ENCODE measurements around the gene RANBP9. TPM values are rescaled to one million over a fixed set of nuclear protein-coding genes. Genes with fewer than 3 reads are reported as not detected.

RANBP9 gene
- polyA plus RNA-seq, 4 donors = 14.1 to 27.1 (median 18.5) TPM

DNA sequence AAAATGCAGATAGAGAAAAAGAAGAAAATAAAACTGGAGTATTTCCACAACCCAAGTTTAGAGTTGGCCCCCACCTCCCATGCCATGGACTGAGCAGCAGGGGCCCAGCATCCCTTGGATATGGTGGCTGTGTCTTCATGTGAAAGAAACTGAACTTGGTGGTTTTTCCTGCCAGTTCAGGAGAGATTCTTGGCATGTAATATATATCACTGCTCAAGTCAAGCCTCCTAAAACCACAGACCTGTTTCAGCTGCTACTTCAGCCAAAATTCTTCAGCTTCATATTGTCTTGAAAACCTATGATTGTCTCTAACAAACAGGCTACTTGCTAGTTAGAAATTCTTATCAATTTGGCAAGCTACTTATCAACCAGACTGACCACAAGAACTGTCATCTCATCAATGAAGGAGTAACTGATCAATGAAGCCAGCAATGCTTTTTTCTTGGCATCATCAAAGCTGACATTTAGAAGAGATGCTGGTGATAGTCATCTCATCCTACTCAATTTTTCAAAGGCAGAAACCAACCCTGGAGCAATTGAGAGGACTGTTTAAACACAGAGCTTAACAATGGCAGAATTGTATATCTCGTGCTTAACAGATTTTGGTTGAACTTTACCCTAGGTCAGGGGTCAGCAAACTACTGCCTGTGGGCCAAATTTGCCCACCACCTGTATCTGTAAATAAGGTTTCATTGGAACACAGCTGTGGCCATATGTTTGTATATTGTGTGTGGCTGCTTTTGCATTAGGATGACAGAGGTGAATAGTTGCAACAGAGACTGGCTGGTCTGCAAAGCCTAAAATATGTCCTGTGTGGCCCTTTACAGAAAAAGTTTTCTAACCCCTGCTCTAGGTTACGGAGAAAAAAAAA is 106.9 kb downstream of the RANBP9 start:
- Histone ChIP-seq H3K36me3 (ENCODE audit: control insufficient read depth in 3 of 3, insufficient read depth in 2 of 3, low read depth in 1 of 3, low read length in 3 of 3) (peaks cover 0 to 13% (median 2%) of the 10 kb centered on the region in 3 donors), H3K9me3 (ENCODE audit: control insufficient read depth in 2 of 2, insufficient read depth in 1 of 2, low read depth in 1 of 2, low read length in 1 of 2) (no peaks in the 10 kb centered on the region), H3K4me3 (ENCODE audit: low read depth in 1 of 3, low read length in 3 of 3) (no peak overlapping the region), H3K27ac (ENCODE audit: low read depth in 1 of 3, low read length in 2 of 3) (no peak overlapping the region), H3K27me3 (ENCODE audit: control insufficient read depth in 3 of 3, insufficient read depth in 3 of 3, low read length in 3 of 3) (no peaks in the 10 kb centered on the region), H3K4me1 (ENCODE audit: control insufficient read depth in 3 of 3, insufficient read depth in 2 of 3, low read depth in 1 of 3, low read length in 2 of 3) (no peaks in the 10 kb centered on the region)
- DNase-seq (no peak), FAIRE-seq (no peak)
- 50 to 77% (median 59%) methylated on average over 2 of the region's 2 CpGs for WGBS, 3 donors

DNA sequence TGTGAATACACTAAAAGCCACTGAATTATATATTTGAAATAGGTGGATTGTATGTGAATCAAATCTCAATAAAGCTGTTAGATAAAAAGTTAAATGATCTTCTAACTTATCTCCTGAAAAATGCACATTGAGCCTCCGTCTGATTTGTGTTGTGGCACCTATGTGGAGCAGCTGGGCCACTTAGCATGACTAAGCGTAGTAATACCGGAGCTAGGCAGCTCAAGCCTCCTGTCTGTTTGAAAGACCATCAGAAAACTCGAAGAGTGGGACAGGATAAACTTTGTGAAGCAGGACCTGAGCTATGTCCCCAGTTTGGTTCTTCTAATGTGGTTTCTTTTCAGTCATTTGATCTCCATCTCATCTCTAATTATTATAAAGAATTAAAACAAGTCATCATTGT is 107.5 kb downstream of the RANBP9 start:
- 83 to 88% (median 86%) methylated on average over 4 of the region's 4 CpGs for WGBS, 3 donors
- H3K4me3 ChIP-seq (ENCODE audit: low read depth in 1 of 3, low read length in 3 of 3) = no peak overlapping the region
- H3K36me3 ChIP-seq (ENCODE audit: control insufficient read depth in 3 of 3, insufficient read depth in 2 of 3, low read depth in 1 of 3, low read length in 3 of 3) = peaks cover 0 to 13% (median 2%) of the 10 kb centered on the region in 3 donors
- H3K27me3 ChIP-seq (ENCODE audit: control insufficient read depth in 3 of 3, insufficient read depth in 3 of 3, low read length in 3 of 3) = no peaks in the 10 kb centered on the region
- DNase-seq (no peak), FAIRE-seq (no peak)
- H3K4me1 ChIP-seq (ENCODE audit: control insufficient read depth in 3 of 3, insufficient read depth in 2 of 3, low read depth in 1 of 3, low read length in 2 of 3) = no peaks in the 10 kb centered on the region
- H3K9me3 ChIP-seq (ENCODE audit: control insufficient read depth in 2 of 2, insufficient read depth in 1 of 2, low read depth in 1 of 2, low read length in 1 of 2) = no peaks in the 10 kb centered on the region
- H3K27ac ChIP-seq (ENCODE audit: low read depth in 1 of 3, low read length in 2 of 3) = no peak overlapping the region

DNA sequence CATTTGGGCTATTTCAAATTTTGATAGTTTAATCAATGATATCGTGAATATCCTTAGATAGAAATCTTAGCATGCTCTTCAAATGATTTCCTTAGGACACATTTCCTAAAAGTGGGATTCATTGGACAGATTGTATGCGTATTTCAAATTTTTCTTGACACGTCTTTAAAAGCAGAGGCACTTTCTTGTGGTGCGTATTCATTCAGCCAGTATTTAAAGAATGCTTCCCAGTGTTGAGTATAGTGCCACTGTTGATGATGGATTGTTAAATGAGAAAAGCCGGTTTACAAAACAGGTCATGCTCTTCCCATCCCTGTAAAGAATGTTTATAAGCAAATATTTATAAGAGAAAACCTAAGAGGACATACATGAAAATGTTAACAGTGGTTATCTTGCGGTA is 111.6 kb downstream of the RANBP9 start:
- no peaks in the 10 kb centered on the region for H3K4me1 ChIP-seq (ENCODE audit: control insufficient read depth in 3 of 3, insufficient read depth in 2 of 3, low read depth in 1 of 3, low read length in 2 of 3)
- no peaks in the 10 kb centered on the region for H3K9me3 ChIP-seq (ENCODE audit: control insufficient read depth in 2 of 2, insufficient read depth in 1 of 2, low read depth in 1 of 2, low read length in 1 of 2)
- WGBS, 3 donors = 89 to 97% (median 95%) methylated on average over 6 of the region's 6 CpGs
- H3K4me3 ChIP-seq (ENCODE audit: low read depth in 1 of 3, low read length in 3 of 3) = no peak overlapping the region
- FAIRE-seq (no peak), DNase-seq (no peak)
- no peak overlapping the region for H3K27ac ChIP-seq (ENCODE audit: low read depth in 1 of 3, low read length in 2 of 3)
- no peaks in the 10 kb centered on the region for H3K27me3 ChIP-seq (ENCODE audit: control insufficient read depth in 3 of 3, insufficient read depth in 3 of 3, low read length in 3 of 3)
- peaks cover 0 to 26% (median 2%) of the 10 kb centered on the region in 3 donors for H3K36me3 ChIP-seq (ENCODE audit: control insufficient read depth in 3 of 3, insufficient read depth in 2 of 3, low read depth in 1 of 3, low read length in 3 of 3)

DNA sequence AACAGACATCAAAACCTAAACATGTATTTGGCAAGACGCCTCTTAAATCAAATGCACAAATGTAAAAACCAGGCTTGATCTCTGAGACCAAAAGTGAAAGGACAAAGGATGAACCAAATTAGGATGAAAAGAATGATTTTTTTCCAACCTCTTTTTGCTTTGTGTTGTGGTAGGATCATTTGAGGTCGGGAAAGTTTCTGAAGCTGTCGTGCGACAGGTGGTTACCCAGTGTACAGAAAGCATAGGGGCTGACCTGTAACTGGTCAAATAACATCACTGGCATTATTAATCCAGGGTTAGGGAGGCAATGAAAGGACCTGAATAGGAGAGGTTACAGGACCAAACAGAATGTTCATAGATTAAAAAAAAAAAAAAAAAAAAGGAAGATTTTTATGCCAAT is 114.6 kb downstream of the RANBP9 start:
- DNase-seq = no peak
- 87 to 96% (median 94%) methylated on average over 4 of the region's 4 CpGs for WGBS, 3 donors
- Histone ChIP-seq H3K27ac (ENCODE audit: low read depth in 1 of 3, low read length in 2 of 3) (no peak overlapping the region), H3K27me3 (ENCODE audit: control insufficient read depth in 3 of 3, insufficient read depth in 3 of 3, low read length in 3 of 3) (no peaks in the 10 kb centered on the region), H3K4me1 (ENCODE audit: control insufficient read depth in 3 of 3, insufficient read depth in 2 of 3, low read depth in 1 of 3, low read length in 2 of 3) (no peaks in the 10 kb centered on the region), H3K9me3 (ENCODE audit: control insufficient read depth in 2 of 2, insufficient read depth in 1 of 2, low read depth in 1 of 2, low read length in 1 of 2) (no peaks in the 10 kb centered on the region), H3K4me3 (ENCODE audit: low read depth in 1 of 3, low read length in 3 of 3) (no peak overlapping the region), H3K36me3 (ENCODE audit: control insufficient read depth in 3 of 3, insufficient read depth in 2 of 3, low read depth in 1 of 3, low read length in 3 of 3) (peaks cover 0 to 42% (median 2%) of the 10 kb centered on the region in 3 donors)
- no peak for FAIRE-seq

DNA sequence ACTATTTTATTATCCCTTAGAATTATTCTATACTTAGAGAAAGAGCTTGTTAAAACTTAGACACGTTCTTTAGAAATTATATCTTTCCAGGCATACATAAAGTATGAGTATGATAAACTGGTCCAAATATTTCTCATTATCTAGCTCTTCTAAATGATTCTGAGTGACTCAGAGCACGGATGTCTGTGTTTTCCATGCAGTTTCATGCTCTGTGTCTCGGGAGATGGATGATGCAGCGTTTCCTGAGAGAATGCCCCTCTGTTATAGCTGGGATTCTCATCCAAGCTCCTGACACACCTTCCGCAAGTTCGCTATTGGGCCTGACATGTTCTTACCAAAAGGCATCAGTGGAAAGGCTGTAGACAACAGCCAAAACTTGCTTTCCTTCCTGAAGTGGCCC is 117.9 kb downstream of the RANBP9 start:
- H3K9me3 ChIP-seq (ENCODE audit: control insufficient read depth in 2 of 2, insufficient read depth in 1 of 2, low read depth in 1 of 2, low read length in 1 of 2) = no peaks in the 10 kb centered on the region
- no peaks in the 10 kb centered on the region for H3K27me3 ChIP-seq (ENCODE audit: control insufficient read depth in 3 of 3, insufficient read depth in 3 of 3, low read length in 3 of 3)
- H3K4me1 ChIP-seq (ENCODE audit: control insufficient read depth in 3 of 3, insufficient read depth in 2 of 3, low read depth in 1 of 3, low read length in 2 of 3) = no peaks in the 10 kb centered on the region
- H3K36me3 ChIP-seq (ENCODE audit: control insufficient read depth in 3 of 3, insufficient read depth in 2 of 3, low read depth in 1 of 3, low read length in 3 of 3) = peaks cover 0 to 47% (median 0%) of the 10 kb centered on the region in 3 donors
- WGBS, 3 donors = 92 to 94% (median 94%) methylated on average over 6 of the region's 6 CpGs
- FAIRE-seq = no peak
- no peak overlapping the region for H3K27ac ChIP-seq (ENCODE audit: low read depth in 1 of 3, low read length in 2 of 3)
- no peak for DNase-seq
- H3K4me3 ChIP-seq (ENCODE audit: low read depth in 1 of 3, low read length in 3 of 3) = no peak overlapping the region

DNA sequence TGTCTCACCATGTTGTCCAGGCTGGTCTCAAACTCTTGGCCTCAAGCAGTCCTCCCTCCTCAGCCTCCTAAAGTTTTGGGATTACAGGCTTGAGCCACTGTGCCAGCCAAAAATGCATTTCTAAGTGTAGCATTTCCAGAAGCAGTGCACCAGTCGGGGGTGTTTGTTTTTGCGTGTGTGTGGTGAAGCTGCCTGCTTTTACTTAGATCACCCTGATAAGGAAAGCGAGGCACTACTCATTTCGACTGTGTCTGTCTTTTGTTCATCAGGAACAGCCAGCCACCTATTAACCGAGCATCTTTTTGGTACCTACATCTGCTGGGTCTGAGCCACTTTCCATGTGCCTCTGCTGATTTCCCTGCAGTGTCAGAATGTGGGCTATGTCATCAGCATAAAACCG is 118.5 kb downstream of the RANBP9 start:
- 76 to 90% (median 87%) methylated on average over 6 of the region's 6 CpGs for WGBS, 3 donors
- Histone ChIP-seq H3K27me3 (ENCODE audit: control insufficient read depth in 3 of 3, insufficient read depth in 3 of 3, low read length in 3 of 3) (no peaks in the 10 kb centered on the region), H3K27ac (ENCODE audit: low read depth in 1 of 3, low read length in 2 of 3) (no peak overlapping the region), H3K4me1 (ENCODE audit: control insufficient read depth in 3 of 3, insufficient read depth in 2 of 3, low read depth in 1 of 3, low read length in 2 of 3) (no peaks in the 10 kb centered on the region), H3K36me3 (ENCODE audit: control insufficient read depth in 3 of 3, insufficient read depth in 2 of 3, low read depth in 1 of 3, low read length in 3 of 3) (peaks cover 0 to 41% (median 2%) of the 10 kb centered on the region in 3 donors), H3K9me3 (ENCODE audit: control insufficient read depth in 2 of 2, insufficient read depth in 1 of 2, low read depth in 1 of 2, low read length in 1 of 2) (no peaks in the 10 kb centered on the region), H3K4me3 (ENCODE audit: low read depth in 1 of 3, low read length in 3 of 3) (no peak overlapping the region)
- FAIRE-seq (no peak), DNase-seq (no peak)

DNA sequence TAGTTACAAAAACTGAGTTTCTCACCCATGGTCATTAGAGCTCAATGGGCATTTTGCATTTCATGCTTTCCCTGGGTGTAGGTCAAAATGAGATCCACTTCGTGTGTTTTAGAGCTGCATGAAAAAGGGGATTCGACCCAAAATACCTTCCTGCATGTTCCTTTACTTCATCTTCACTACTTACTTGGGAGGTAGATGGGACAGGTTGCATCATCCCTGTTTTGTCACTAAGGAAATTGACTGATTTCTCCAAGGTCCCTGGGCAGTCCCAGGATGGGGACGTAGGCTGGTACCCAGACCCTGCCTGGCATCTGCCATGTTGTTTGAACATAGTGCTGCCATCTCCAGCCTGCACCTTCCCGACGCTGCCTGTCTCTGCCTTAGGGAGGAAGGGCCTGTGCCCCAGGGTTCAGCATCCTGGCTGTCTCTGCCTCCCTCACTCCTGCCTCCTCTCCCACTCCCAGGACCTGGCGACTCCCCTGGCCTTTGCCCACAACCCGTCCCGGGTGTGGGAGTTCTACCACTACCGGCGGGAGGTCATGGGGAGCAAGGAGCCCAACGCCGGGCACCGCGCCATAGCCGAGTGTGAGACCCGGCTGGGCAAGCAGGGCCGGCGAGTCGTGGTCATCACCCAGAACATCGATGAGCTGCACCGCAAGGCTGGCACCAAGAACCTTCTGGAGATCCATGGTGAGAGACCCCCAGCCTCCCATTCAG is 120.3 kb downstream of the RANBP9 start:
- Histone ChIP-seq H3K9me3 (ENCODE audit: control insufficient read depth in 2 of 2, insufficient read depth in 1 of 2, low read depth in 1 of 2, low read length in 1 of 2) (no peaks in the 10 kb centered on the region), H3K4me1 (ENCODE audit: control insufficient read depth in 3 of 3, insufficient read depth in 2 of 3, low read depth in 1 of 3, low read length in 2 of 3) (no peaks in the 10 kb centered on the region), H3K27ac (ENCODE audit: low read depth in 1 of 3, low read length in 2 of 3) (no peak overlapping the region), H3K4me3 (ENCODE audit: low read depth in 1 of 3, low read length in 3 of 3) (no peak overlapping the region), H3K36me3 (ENCODE audit: control insufficient read depth in 3 of 3, insufficient read depth in 2 of 3, low read depth in 1 of 3, low read length in 3 of 3) (peaks cover 6 to 50% (median 7%) of the 10 kb centered on the region in 3 donors), H3K27me3 (ENCODE audit: control insufficient read depth in 3 of 3, insufficient read depth in 3 of 3, low read length in 3 of 3) (no peaks in the 10 kb centered on the region)
- WGBS, 3 donors = 94 to 96% (median 94%) methylated on average over 21 of the region's 21 CpGs
- FAIRE-seq = no peak
- no peak for DNase-seq

DNA sequence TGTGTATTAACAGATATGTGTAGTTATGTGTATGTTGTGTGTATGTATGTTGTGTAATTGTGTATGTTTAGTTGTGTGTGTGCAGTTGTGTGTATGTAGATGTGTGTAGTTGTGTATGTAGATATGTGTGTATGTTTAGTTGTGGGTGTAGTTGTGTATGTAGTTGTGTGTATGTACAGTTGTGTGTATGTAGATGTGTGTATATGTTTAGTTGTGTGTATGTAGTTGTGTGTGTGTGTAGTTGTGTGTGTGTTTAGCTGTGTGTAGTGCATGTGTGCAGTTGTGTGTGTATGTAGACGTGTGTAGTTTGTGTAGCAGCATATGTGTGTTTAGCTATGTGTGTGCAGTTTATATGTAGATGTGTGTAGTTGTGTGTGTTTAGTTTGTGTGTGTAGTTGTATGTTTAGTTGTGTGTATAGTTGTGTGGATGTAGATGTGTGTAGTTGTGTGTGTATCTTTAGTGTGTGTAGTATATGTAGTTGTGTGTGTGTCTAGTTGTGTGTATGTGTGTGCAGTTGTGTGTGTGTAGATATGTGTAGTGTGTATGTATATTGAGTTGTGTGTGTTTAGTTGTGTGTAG is 121.0 kb downstream of the RANBP9 start:
- DNase-seq = no peak
- Histone ChIP-seq H3K9me3 (ENCODE audit: control insufficient read depth in 2 of 2, insufficient read depth in 1 of 2, low read depth in 1 of 2, low read length in 1 of 2) (no peaks in the 10 kb centered on the region), H3K4me3 (ENCODE audit: low read depth in 1 of 3, low read length in 3 of 3) (no peak overlapping the region), H3K27ac (ENCODE audit: low read depth in 1 of 3, low read length in 2 of 3) (no peak overlapping the region), H3K36me3 (ENCODE audit: control insufficient read depth in 3 of 3, insufficient read depth in 2 of 3, low read depth in 1 of 3, low read length in 3 of 3) (peaks cover 6 to 47% (median 7%) of the 10 kb centered on the region in 3 donors), H3K27me3 (ENCODE audit: control insufficient read depth in 3 of 3, insufficient read depth in 3 of 3, low read length in 3 of 3) (no peaks in the 10 kb centered on the region), H3K4me1 (ENCODE audit: control insufficient read depth in 3 of 3, insufficient read depth in 2 of 3, low read depth in 1 of 3, low read length in 2 of 3) (no peaks in the 10 kb centered on the region)
- FAIRE-seq = no peak
- WGBS, 3 donors = 87 to 97% (median 90%) methylated on average over 1 of the region's 1 CpG
